ENCODE results near the gene PIM1. TPM values are rescaled to one million over a fixed set of nuclear protein-coding genes. Genes with fewer than 3 reads are reported as not detected.

PIM1 gene
- total RNA-seq, 1 donor from 2014 or later: 41.5 TPM

- H3K9me3 Mint-ChIP-seq: peaks cover 4% of the 10 kb centered on the region
- TF ChIP-seq CTCF (conservative IDR thresholded peaks at IDR 0.05): no peak
- no peak overlapping the region for H3K4me3 Mint-ChIP-seq
- H3K4me1 Mint-ChIP-seq (ENCODE audit: unreplicated experiment): peaks cover 70% of the 10 kb centered on the region
- no peak overlapping the region for H3K27ac Mint-ChIP-seq
- no peaks in the 10 kb centered on the region for H3K27me3 Mint-ChIP-seq
- H3K36me3 Mint-ChIP-seq: no peaks in the 10 kb centered on the region
- DNase-seq (ENCODE audit: extremely low spot score, unreplicated experiment): no peak
Observed at GRCh38 chr6:37140145-37140544, 29.8 kb upstream of the PIM1 start.

- no peak for DNase-seq (ENCODE audit: extremely low spot score, unreplicated experiment)
- TF ChIP-seq CTCF (conservative IDR thresholded peaks at IDR 0.05): no peak
- no peaks in the 10 kb centered on the region for H3K36me3 Mint-ChIP-seq
- peak overlapping the region; percentile 76 for H3K27ac Mint-ChIP-seq
- H3K27me3 Mint-ChIP-seq: no peaks in the 10 kb centered on the region
- H3K4me1 Mint-ChIP-seq (ENCODE audit: unreplicated experiment): peaks cover 64% of the 10 kb centered on the region
- H3K9me3 Mint-ChIP-seq: peaks cover 4% of the 10 kb centered on the region
- peak overlapping the region; percentile 57 for H3K4me3 Mint-ChIP-seq
Observed at GRCh38 chr6:37141281-37142049, 28.5 kb upstream of the PIM1 start.

GRCh38 chr6:37142050-37142614, 27.8 kb upstream of the PIM1 start:
- no peak for DNase-seq (ENCODE audit: extremely low spot score, unreplicated experiment)
- H3K4me1 Mint-ChIP-seq (ENCODE audit: unreplicated experiment): peaks cover 58% of the 10 kb centered on the region
- TF ChIP-seq CTCF (conservative IDR thresholded peaks at IDR 0.05): no peak
- H3K36me3 Mint-ChIP-seq: no peaks in the 10 kb centered on the region
- peak overlapping the region; percentile 57 for H3K4me3 Mint-ChIP-seq
- peak overlapping the region; percentile 76 for H3K27ac Mint-ChIP-seq
- peaks cover 4% of the 10 kb centered on the region for H3K9me3 Mint-ChIP-seq
- no peaks in the 10 kb centered on the region for H3K27me3 Mint-ChIP-seq

GRCh38 chr6:37143585-37143984, 26.4 kb upstream of the PIM1 start:
- H3K27ac Mint-ChIP-seq: no peak overlapping the region
- no peaks in the 10 kb centered on the region for H3K36me3 Mint-ChIP-seq
- H3K4me3 Mint-ChIP-seq: no peak overlapping the region
- H3K27me3 Mint-ChIP-seq: no peaks in the 10 kb centered on the region
- no peak for DNase-seq (ENCODE audit: extremely low spot score, unreplicated experiment)
- H3K4me1 Mint-ChIP-seq (ENCODE audit: unreplicated experiment): peaks cover 47% of the 10 kb centered on the region
- H3K9me3 Mint-ChIP-seq: no peaks in the 10 kb centered on the region
- TF ChIP-seq CTCF (conservative IDR thresholded peaks at IDR 0.05): no peak

- H3K36me3 Mint-ChIP-seq: no peaks in the 10 kb centered on the region
- no peak for DNase-seq (ENCODE audit: extremely low spot score, unreplicated experiment)
- no peaks in the 10 kb centered on the region for H3K9me3 Mint-ChIP-seq
- no peak overlapping the region for H3K27ac Mint-ChIP-seq
- TF ChIP-seq CTCF (conservative IDR thresholded peaks at IDR 0.05): no peak
- peaks cover 35% of the 10 kb centered on the region for H3K4me1 Mint-ChIP-seq (ENCODE audit: unreplicated experiment)
- no peaks in the 10 kb centered on the region for H3K27me3 Mint-ChIP-seq
- H3K4me3 Mint-ChIP-seq: no peak overlapping the region
Observed at GRCh38 chr6:37145443-37145842, 24.5 kb upstream of the PIM1 start.

All from type B pancreatic cell (in vitro differentiated cells).